IMR-90 (cell line): Measurements from ENCODE around the gene NUAK1.

Experiments used
- BHLHE40 ChIP-seq: fragments of 150-350 bp; IDR thresholded peaks from 2 replicates; pipeline ENCODE4 v1.6.1; 2016; ENCODE audit warnings: mild to moderate bottlenecking, low read depth, low read length
- CEBPB ChIP-seq: IDR thresholded peaks from 2 replicates; pipeline ENCODE4 v1.6.1; 2012; ENCODE audit warnings: low read depth, low read length, improper control_type of control experiment
- CHD1 ChIP-seq: IDR thresholded peaks from 2 replicates; pipeline ENCODE4 v1.6.1; 2012; ENCODE audit warnings: low read depth, low read length, improper control_type of control experiment
- CTCF ChIP-seq: conservative IDR thresholded peaks from 2 replicates; pipeline ENCODE4 v1.5.1; 2012; ENCODE audit warnings: mild to moderate bottlenecking, low read depth, low read length, improper control_type of control experiment
- MAFK ChIP-seq: IDR thresholded peaks from 2 replicates; pipeline ENCODE4 v1.6.1; 2012; ENCODE audit warnings: low read depth, low read length, improper control_type of control experiment
- MAZ ChIP-seq: IDR thresholded peaks from 2 replicates; pipeline ENCODE4 v1.6.1; 2012; ENCODE audit warnings: low read depth, mild to moderate bottlenecking, low read length, improper control_type of control experiment, moderate library complexity, borderline replicate concordance
- MXI1 ChIP-seq: IDR thresholded peaks from 2 replicates; pipeline ENCODE4 v1.6.1; 2012; ENCODE audit warnings: low read depth, mild to moderate bottlenecking, low read length, moderate library complexity, borderline replicate concordance
- POLR2A ChIP-seq: IDR thresholded peaks from 2 replicates; pipeline ENCODE4 v1.6.1; 2012; ENCODE audit warnings: mild to moderate bottlenecking, low read depth, low read length
- RAD21 ChIP-seq: IDR thresholded peaks from 2 replicates; pipeline ENCODE4 v1.6.1; 2012; ENCODE audit warnings: low read length, improper control_type of control experiment
- RCOR1 ChIP-seq: IDR thresholded peaks from 2 replicates; pipeline ENCODE4 v1.6.1; 2012; ENCODE audit warnings: mild to moderate bottlenecking, low read length, improper control_type of control experiment; ENCODE audit not compliant: insufficient replicate concordance
- RFX5 ChIP-seq: IDR thresholded peaks from 2 replicates; pipeline ENCODE4 v1.8.0; 2012; ENCODE audit warnings: low read depth, mild to moderate bottlenecking, low read length, moderate library complexity
- SMC3 ChIP-seq: fragments of 150-350 bp; IDR thresholded peaks from 2 replicates; pipeline ENCODE4 v1.6.1; 2016; ENCODE audit warnings: low read depth, mild to moderate bottlenecking, antibody characterized with exemption, low read length, moderate library complexity
- USF2 ChIP-seq: fragments of 150-350 bp; IDR thresholded peaks from 2 replicates; pipeline ENCODE4 v1.6.1; 2017; ENCODE audit warnings: mild to moderate bottlenecking, antibody characterized with exemption, low read length, low read depth

GRCh38 chr12:106037524-106038298 lies 101.0 kb downstream of the NUAK1 start:
- 0 out of 2 replicates have a peak, but pooled peaks have one; percentile 26 for TF ChIP-seq MAFK
- no peak for TF ChIP-seq CTCF
- no peak for TF ChIP-seq CEBPB
- no peak for TF ChIP-seq RFX5
- no peak for TF ChIP-seq RCOR1
- TF ChIP-seq RAD21 = no peak
- TF ChIP-seq POLR2A = no peak
- TF ChIP-seq BHLHE40 = no peak
- TF ChIP-seq MAZ = no peak
- TF ChIP-seq CHD1 = no peak
- no peak for TF ChIP-seq USF2
- no peak for TF ChIP-seq MXI1
- TF ChIP-seq SMC3 = no peak
